KOPT-K1 (cell line): ENCODE results near the gene CNTN5.

ENCODE experiments used
- H3K27ac ChIP-seq: fragments of 200-600 bp; sonication (generic); 2 replicates; pipeline ENCODE4 v1.5.1; 2016; ENCODE audit warnings: antibody characterized with exemption, mild to moderate bottlenecking, low read depth, low read length; ENCODE audit not compliant: poor library complexity, severe bottlenecking
- H3K36me3 ChIP-seq: fragments of 200-600 bp; sonication (generic); 2 replicates; pipeline ENCODE4 v1.5.1; 2017; ENCODE audit warnings: antibody characterized with exemption, mild to moderate bottlenecking, low read length, moderate library complexity; ENCODE audit not compliant: insufficient read depth
- H3K9me3 ChIP-seq: fragments of 200-600 bp; sonication (generic); 2 replicates; pipeline ENCODE4 v1.5.1; 2017; ENCODE audit warnings: antibody characterized with exemption, low read length, mild to moderate bottlenecking; ENCODE audit not compliant: insufficient read depth, poor library complexity, severe bottlenecking

Gene CNTN5

DNA sequence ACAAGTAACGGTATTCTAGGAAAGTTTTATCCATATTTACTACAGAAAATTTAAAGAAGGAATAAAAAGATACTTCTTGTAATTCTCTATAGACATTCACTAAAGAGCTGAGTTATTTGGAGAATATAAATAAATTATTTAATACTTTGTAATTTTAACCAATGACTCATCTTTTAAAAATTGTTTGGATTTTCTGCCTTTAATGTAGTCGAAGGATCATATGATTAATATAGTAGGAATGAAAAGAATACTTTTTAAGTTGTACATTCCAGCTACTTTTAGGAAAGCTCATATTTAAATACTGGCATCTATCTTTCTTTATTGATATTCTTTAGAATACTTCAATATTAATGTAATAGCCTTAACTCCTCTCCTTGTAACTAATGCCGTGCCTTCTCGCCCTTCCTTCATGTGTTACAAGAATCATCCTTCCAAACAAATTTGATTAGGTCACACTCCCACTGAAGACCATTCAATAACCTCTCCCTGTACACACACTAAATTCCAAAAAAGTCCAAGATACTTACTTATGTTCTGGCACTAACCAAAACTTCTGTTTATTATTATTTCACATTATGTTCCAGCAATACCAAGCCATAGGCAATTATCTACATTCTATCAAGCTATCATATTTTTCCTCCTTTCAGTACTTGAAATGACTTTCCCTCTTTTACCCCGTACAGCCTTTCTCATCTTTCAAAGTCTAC is 501.9 kb downstream of the CNTN5 start:
- Histone ChIP-seq H3K9me3 (no peaks in the 10 kb centered on the region), H3K27ac (no peak overlapping the region), H3K36me3 (no peaks in the 10 kb centered on the region)

DNA sequence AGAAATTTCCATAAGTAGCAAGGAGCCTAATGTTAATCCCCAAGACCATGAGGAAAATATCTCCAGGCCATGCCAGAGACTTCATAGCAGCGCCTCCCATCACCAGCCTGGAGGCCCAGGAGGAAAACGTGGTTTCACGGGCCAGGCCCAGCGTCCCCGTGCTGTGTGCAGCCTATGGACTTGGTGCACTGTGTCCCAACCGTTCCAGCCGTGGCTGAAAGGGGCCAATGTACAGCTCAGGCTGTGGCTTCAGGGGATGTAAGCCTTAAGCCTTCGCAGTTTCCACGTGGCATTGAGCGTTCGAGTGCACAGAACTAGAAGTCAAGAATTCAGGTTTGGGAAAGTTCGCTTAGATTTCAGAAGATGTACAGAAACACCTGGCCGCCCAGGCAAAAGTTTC is 510.7 kb downstream of the CNTN5 start:
- no peak overlapping the region for H3K27ac ChIP-seq
- no peaks in the 10 kb centered on the region for H3K9me3 ChIP-seq
- H3K36me3 ChIP-seq, result no peaks in the 10 kb centered on the region

DNA sequence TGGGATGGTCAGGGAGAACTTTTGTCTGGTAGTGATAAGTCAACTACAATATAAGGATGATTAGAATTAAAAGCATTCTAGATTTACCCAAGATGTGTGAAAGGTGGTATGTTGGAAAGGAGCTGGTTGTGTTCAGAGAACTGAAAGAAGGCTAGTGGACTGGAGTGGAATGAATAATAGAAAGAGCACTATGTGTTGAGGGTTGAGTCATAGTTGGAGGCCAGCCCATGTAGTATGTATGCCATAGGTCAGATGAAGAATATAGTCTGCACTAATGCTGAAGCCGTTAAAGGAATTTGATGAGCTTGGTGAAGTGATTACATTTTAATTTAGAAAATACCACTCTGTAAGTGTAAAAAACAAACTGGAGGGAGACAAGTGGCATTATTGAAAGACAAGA is 514.1 kb downstream of the CNTN5 start:
- H3K9me3 ChIP-seq, result no peaks in the 10 kb centered on the region
- H3K36me3 ChIP-seq, result no peaks in the 10 kb centered on the region
- H3K27ac ChIP-seq, result no peak overlapping the region

DNA sequence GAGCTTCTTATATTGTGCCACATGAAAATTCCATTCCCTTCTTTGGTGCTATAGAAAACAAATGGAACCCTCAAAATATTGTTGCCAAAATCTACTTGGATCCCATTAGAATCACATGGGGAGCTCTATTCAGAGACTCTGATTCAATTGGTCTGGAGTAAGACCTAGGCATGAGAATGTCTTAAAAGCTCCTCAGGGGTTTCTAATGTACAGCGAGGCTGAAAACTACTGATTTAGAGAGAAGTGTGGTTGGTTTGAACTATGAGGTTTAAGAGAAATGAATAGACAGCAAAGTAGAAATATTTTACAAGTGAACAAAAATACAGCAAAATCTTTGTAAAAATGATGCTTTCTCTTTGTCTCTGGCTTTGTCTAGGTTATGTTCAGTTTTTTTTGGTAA is 514.7 kb downstream of the CNTN5 start:
- Histone ChIP-seq H3K9me3 (no peaks in the 10 kb centered on the region), H3K36me3 (no peaks in the 10 kb centered on the region), H3K27ac (no peak overlapping the region)

DNA sequence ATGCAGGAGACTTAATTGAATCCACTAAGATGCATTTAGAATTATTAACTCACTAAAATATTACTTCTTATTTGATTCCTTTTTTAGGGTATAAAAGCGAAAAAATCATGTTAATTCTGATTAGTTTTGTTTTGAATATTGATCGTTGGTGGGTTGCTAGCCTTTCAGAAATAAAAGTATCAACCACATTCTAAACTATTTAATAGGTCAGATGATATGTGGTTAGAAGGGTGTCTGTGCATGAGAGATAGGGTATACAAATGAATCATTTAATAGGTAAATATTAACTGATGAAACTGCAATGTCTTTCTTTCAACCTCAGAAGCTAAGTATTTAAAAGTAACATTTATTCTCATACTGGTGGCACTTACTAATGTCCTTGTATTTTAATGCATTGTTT is 515.1 kb downstream of the CNTN5 start:
- Histone ChIP-seq H3K27ac (no peak overlapping the region), H3K9me3 (no peaks in the 10 kb centered on the region), H3K36me3 (no peaks in the 10 kb centered on the region)

DNA sequence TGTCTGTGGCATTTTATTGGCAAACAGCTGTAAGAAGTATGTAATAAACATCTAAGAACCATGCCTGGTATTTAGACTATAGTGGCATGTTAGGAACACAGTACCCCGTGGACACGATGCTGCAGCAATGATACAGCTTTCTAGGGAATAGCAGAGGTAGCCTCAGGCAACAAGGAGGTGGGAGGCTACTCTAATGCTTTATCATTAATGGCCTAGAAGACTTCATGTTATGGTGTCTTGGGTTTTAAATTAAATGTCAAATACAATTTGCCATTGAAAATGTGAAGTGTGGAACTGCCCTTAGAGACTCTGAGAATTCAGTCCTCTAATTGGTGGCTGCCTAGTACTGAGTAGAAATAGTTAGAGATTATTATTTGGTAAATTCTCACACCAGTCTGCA is 516.9 kb downstream of the CNTN5 start:
- Histone ChIP-seq H3K27ac (no peak overlapping the region), H3K36me3 (no peaks in the 10 kb centered on the region), H3K9me3 (no peaks in the 10 kb centered on the region)

DNA sequence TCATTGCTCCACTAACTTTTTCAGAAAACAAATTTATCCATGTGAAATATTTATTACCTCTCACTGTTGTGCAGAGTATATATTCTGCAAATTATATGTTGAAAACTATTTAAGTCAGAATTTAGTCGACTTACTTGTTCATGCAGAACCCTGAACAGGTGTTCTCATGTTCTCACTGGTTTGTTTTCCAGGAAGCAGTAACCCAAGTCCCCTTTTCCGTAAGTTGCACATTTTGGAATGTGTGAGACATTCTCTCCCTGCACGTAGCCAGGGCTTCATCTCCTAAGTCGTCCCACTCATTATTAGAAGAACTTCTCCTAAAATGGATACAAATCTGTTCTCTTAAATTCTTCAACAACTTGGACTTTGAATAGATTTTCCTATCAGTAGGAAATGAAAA is 524.9 kb downstream of the CNTN5 start:
- Histone ChIP-seq H3K9me3 (no peaks in the 10 kb centered on the region), H3K36me3 (no peaks in the 10 kb centered on the region)

DNA sequence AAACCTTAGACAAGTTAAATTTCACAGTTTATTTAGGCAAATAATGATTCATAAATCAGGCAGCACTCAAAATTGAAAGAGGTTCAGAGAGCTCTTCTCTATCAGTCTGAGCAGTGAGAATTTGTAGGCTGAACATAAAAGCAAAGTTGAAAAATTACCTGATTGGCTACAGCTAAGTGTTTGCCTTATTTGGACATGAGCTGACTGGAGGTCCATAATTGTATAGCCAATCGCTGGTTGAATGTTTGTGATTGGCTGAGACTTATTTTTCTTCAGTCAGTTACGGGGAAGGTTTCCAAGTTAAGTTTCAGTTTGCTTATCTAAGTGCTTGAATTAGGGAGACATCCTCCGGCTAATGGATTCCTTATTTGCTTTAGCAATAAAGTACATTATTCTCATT is 527.5 kb downstream of the CNTN5 start:
- Histone ChIP-seq H3K36me3 (no peaks in the 10 kb centered on the region), H3K9me3 (no peaks in the 10 kb centered on the region), H3K27ac (no peak overlapping the region)

More for the DNA sequence above, 524.9 kb downstream of the CNTN5 start:
- no peak overlapping the region for H3K27ac ChIP-seq

DNA sequence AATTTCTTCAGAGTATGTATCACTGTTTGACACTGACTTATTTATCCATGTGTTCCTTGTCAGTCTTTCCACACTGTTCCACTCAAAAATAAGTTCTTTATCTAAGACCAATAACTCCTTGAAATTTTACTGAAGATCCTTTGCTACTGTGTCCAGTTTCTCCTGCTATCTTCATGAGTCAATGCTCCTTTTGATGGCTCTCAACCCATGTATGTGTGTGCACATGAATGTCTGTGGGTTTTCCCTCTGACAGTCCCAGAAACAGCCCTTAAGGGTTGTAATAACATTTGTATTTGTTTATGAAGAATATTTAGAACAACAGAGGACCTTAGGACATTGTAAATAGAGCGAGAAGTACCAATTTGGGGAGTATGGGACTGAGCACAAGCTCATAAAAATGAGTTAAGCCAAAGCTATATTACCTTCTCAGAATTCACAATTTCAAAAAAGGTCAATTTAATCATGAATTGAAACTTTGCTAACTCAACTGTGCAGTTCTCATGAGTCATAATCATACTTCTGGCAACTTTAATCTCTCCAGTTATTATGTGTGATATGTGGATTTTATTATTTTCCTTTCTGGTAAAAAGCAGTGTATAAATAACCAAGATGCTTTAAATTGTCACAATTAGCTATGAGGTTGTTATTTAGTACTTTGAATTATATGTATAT is 533.6 kb downstream of the CNTN5 start:
- Histone ChIP-seq H3K27ac (no peak overlapping the region), H3K36me3 (no peaks in the 10 kb centered on the region), H3K9me3 (no peaks in the 10 kb centered on the region)

DNA sequence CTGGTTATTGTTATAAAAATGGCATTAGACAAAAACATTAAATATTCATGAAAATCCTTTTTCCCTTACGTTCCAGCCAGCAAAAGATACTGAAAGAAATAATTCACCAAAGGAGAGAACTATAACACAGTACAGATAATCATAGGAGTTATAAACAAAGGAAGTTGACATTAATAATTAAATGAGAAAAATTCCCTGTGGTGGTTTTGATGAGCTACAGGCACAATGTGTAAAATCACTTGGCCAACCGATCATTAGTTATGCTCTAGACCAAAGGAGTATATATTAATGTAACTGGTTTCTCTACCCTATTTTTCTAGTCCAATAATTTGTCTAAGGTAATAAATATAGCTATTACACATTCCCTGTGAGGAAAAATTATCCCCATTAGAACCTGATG is 534.7 kb downstream of the CNTN5 start:
- H3K9me3 ChIP-seq, result no peaks in the 10 kb centered on the region
- no peaks in the 10 kb centered on the region for H3K36me3 ChIP-seq
- H3K27ac ChIP-seq, result no peak overlapping the region

DNA sequence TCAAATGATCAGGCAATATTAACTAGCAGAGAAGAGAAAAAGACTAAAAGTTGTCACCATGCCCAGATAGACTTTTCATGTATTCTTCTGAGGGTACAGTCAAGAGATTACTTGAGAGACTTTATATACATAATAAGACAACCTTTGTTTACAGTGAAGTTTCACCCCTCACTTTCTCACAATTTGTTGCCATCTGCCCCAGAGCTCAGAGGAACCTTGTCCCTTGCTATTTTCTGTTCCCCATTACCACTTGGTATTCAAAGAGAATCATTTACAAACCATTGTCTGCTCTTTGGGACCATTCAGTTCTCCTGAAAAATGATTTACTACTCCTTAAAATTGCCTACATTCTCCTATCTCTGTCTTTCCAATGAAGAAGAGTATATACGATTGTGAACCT is 544.6 kb downstream of the CNTN5 start:
- Histone ChIP-seq H3K36me3 (no peaks in the 10 kb centered on the region), H3K9me3 (no peaks in the 10 kb centered on the region)

DNA sequence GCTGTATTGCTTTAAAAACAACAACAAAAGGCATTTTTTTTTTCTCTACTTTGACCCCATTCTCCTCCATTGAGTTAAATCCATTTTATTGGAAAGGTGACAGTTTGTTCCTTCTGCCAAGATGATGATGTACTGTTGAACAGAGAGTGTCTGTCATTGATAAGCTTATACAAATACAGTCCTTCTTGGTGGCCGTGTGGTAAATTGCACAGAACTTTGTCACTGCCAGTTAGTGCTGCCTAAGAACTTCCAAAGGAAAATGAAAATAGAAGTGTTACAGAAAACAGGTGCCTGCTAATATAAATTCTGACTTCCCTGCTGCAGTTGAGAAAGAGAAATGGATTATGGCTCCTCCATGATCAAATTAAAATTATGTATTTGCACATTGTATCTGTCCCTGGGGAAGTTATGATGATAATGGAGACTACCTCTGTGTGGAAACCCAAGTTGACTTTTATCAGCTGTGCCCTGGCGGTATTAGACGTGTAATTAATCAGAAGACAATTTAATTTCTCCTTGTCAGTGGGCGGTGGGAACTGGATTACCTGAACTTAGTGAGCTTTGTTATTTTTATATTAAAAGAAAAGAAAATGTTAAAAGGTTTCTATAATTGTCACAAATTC is 546.7 kb downstream of the CNTN5 start:
- H3K9me3 ChIP-seq, result no peaks in the 10 kb centered on the region
- no peaks in the 10 kb centered on the region for H3K36me3 ChIP-seq
- H3K27ac ChIP-seq, result no peak overlapping the region

More for the DNA sequence above, 544.6 kb downstream of the CNTN5 start:
- H3K27ac ChIP-seq, result no peak overlapping the region

DNA sequence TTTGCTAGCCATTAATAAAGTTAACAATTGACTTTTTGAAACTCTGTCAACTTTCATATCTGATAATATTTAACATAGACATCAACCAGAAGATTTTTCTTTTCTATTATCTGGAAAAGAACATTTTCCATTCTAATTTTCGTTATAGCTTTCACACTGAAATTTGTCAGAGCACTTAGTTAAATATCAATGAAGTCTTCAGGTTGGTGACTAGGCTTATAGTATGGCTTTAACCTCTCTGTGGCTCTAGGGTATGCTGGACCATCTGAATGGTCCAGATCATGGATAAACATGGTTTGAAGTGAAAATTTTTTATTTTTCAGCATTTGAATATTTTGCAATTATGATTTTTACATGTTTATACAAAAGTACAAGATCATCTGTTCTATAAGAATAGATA is 548.1 kb downstream of the CNTN5 start:
- Histone ChIP-seq H3K27ac (no peak overlapping the region), H3K36me3 (no peaks in the 10 kb centered on the region), H3K9me3 (no peaks in the 10 kb centered on the region)

DNA sequence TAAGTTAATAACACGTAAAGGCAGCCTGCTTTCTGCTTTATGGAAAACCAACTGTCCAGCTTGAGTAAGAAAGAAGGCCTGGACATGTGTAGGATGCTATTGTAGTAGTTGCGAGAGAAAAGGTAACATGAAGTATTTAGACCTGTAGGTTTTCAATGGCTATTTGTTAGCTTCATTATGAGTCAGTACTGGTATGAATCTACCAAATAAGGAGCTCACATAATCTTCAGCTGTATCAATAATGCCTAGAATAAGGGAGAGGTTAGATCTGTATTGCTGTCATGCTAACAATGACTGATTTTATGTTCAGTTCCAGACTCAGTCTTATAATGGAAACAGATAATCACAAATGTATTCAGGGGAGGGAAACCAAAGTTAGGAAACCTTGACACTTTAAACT is 550.3 kb downstream of the CNTN5 start:
- no peaks in the 10 kb centered on the region for H3K9me3 ChIP-seq
- no peaks in the 10 kb centered on the region for H3K36me3 ChIP-seq
- H3K27ac ChIP-seq, result no peak overlapping the region

DNA sequence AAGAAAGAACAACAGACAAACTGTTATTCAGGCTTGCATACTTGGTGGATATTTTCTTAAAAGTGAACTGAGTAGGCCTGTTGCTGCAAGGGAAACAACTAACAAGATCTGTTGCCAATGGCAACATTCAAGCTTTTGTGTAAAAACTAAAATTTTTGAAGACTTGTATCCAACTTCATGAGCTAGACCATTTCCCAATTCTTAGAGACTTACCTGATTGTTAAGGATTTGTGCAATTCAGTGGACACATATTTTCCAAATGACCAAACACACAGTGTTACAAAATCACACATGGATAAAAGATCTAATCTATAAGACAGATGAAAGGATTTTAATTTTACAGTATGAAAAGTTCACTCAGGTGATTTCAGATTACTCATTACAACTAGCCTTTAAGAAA is 564.1 kb downstream of the CNTN5 start:
- Histone ChIP-seq H3K9me3 (no peaks in the 10 kb centered on the region), H3K27ac (no peak overlapping the region), H3K36me3 (no peaks in the 10 kb centered on the region)

DNA sequence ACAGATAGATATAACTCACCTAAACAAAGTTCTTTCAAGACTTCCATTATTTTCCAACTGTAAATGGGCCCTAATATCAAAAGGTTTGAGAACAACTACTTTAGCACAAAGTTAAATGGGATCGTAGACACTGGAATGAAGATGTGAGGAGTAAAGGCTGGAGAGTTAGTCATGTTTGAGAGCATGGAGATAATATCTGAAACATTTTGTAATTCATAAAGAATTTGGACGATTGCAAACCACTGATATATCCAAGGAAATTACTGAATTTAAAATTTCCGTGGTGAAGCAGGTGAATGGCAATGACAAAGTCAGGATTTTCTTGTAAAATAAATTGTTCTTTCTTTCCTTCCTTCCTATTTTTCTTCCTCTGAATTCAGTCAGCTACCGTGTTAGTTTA is 564.9 kb downstream of the CNTN5 start:
- no peak overlapping the region for H3K27ac ChIP-seq
- no peaks in the 10 kb centered on the region for H3K9me3 ChIP-seq
- no peaks in the 10 kb centered on the region for H3K36me3 ChIP-seq
